WTC11 (cell line): ENCODE results near the gene RPL19. TPM values are rescaled to one million over a fixed set of nuclear protein-coding genes. Genes with fewer than 3 reads are reported as not detected.

ENCODE experiments used
- ATAC-seq: fragments of 200-7000 bp; cut with Tn5 transposase; 2 replicates; pipeline ENCODE4 v1.10.0; 2021; ENCODE audit warnings: mild to moderate bottlenecking, moderate library complexity
- CTCF ChIA-PET: fragments of 300-600 bp; sonication (Branson Sonifier 250); formaldehyde crosslinking; loops from one replicate; lab custom pipeline; 2021; ENCODE audit warnings: antibody characterized with exemption; lab: Charles Lee
- POLR2A ChIA-PET: fragments of 350-600 bp; sonication (Branson Sonifier 250); formaldehyde crosslinking; loops from one replicate; lab custom pipeline; 2021; ENCODE audit warnings: antibody characterized with exemption; lab: Charles Lee
- DNase-seq: peaks from one replicate; pipeline ENCODE4 v3.0.0; 2021; ENCODE audit warnings: low spot score
- H3K27ac Mint-ChIP-seq: 2 replicates; pipeline ENCODE4 v1.8.0; 2021; ENCODE audit warnings: mixed read lengths
- H3K27me3 Mint-ChIP-seq: 2 replicates; pipeline ENCODE4 v1.8.0; 2021; ENCODE audit warnings: low read depth, mild to moderate bottlenecking, moderate library complexity, mixed read lengths
- H3K36me3 Mint-ChIP-seq: 2 replicates; pipeline ENCODE4 v1.8.0; 2021; ENCODE audit warnings: mixed read lengths
- H3K4me1 Mint-ChIP-seq: 2 replicates; pipeline ENCODE4 v1.8.0; 2022; ENCODE audit warnings: mixed read lengths
- H3K4me3 Mint-ChIP-seq: 2 replicates; pipeline ENCODE4 v1.8.0; 2021; ENCODE audit warnings: mild to moderate bottlenecking, moderate library complexity, mixed read lengths
- H3K9me3 Mint-ChIP-seq: 2 replicates; pipeline ENCODE4 v1.8.0; 2021; ENCODE audit warnings: mixed read lengths
- CREM ChIP-seq: sonication (generic); formaldehyde crosslinking; IDR thresholded peaks from 2 replicates; pipeline ENCODE4 v1.8.1; 2022; ENCODE audit warnings: mild to moderate bottlenecking, missing genetic modification reagents, moderate library complexity
- ELF4 ChIP-seq: sonication (generic); formaldehyde crosslinking; IDR thresholded peaks from 2 replicates; pipeline ENCODE4 v1.8.1; 2022; ENCODE audit warnings: low read depth, mild to moderate bottlenecking, moderate library complexity, missing genetic modification reagents
- EMX1 ChIP-seq: fragments of 250-450 bp; sonication (Bioruptor Pico); IDR thresholded peaks from 2 replicates; pipeline ENCODE4 v1.8.0; 2021; ENCODE audit warnings: mild to moderate bottlenecking
- OVOL2 ChIP-seq: fragments of 250-450 bp; sonication (Bioruptor Pico); IDR thresholded peaks from 2 replicates; pipeline ENCODE4 v1.9.0; 2021; ENCODE audit warnings: mild to moderate bottlenecking, borderline replicate concordance
- total RNA-seq: library from RNA; stranded (reverse); gene quantifications from 3 replicates; pipeline ENCODE4 v1.2.3, GENCODE V29; 2021
- TF ChIP-seq, protein P1 (sequence below): sonication (generic); formaldehyde crosslinking; IDR thresholded peaks from 2 replicates; pipeline ENCODE4 v1.8.0; 2022; ENCODE audit warnings: mild to moderate bottlenecking, missing genetic modification reagents
- TF ChIP-seq, protein P2 (sequence below): sonication (generic); formaldehyde crosslinking; IDR thresholded peaks from 2 replicates; pipeline ENCODE4 v1.8.0; 2022; ENCODE audit warnings: mild to moderate bottlenecking, missing genetic modification reagents
- TF ChIP-seq, protein P3 (sequence below): sonication (generic); formaldehyde crosslinking; IDR thresholded peaks from 2 replicates; pipeline ENCODE4 v1.8.1; 2023; ENCODE audit warnings: mild to moderate bottlenecking, missing genetic modification reagents, moderate library complexity
- TF ChIP-seq, protein P4 (sequence below): sonication (generic); formaldehyde crosslinking; conservative IDR thresholded peaks from 2 replicates; pipeline ENCODE4 v1.8.1; 2023; ENCODE audit warnings: mild to moderate bottlenecking, low read depth, missing genetic modification reagents, moderate library complexity
- TF ChIP-seq, protein P5 (sequence below): sonication (generic); formaldehyde crosslinking; IDR thresholded peaks from 2 replicates; pipeline ENCODE4 v1.8.0; 2023; ENCODE audit warnings: mild to moderate bottlenecking, missing genetic modification reagents
- TF ChIP-seq, protein P6 (sequence below): fragments of 250-450 bp; sonication (Bioruptor Pico); IDR thresholded peaks from 2 replicates; pipeline ENCODE4 v1.8.0; 2021; ENCODE audit warnings: mild to moderate bottlenecking

Gene RPL19
- total RNA-seq, 1 experiment from 2014 or later = 1,970 TPM

DNA sequence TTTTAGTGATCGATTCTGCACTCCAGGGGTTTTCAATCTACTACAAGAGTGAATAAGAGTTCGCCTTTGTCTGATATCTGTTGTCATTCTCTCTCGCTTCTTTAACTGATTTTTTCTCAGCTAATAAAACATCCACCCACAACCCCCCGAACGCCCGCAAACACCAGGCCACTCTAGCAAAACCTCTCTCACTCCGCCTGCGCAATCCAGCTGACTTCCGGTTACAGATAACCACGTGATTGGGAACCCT is 338 bp upstream of the RPL19 start:
- CTCF ChIA-PET = interaction anchor here (0.5 to 2.2 kb wide), 15 partner anchors 12 to 774 kb away, joined by 3 to 25 read pairs (median 8); partner anchors contain the start of gene STAC2
- Mint-ChIP-seq H3K9me3 (no peaks in the 10 kb centered on the region), H3K4me1 (peaks cover 48% of the 10 kb centered on the region), H3K36me3 (peaks cover 45% of the 10 kb centered on the region), H3K27ac (peak overlapping the region; percentile 100), H3K4me3 (peak overlapping the region; percentile 98), H3K27me3 (no peaks in the 10 kb centered on the region; the same call in 1 of the 2 replicates)
- ATAC-seq (peak; percentile 25), DNase-seq (peak; percentile 83)
- TF ChIP-seq, protein P1, sequence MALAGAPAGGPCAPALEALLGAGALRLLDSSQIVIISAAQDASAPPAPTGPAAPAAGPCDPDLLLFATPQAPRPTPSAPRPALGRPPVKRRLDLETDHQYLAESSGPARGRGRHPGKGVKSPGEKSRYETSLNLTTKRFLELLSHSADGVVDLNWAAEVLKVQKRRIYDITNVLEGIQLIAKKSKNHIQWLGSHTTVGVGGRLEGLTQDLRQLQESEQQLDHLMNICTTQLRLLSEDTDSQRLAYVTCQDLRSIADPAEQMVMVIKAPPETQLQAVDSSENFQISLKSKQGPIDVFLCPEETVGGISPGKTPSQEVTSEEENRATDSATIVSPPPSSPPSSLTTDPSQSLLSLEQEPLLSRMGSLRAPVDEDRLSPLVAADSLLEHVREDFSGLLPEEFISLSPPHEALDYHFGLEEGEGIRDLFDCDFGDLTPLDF (CRISPR knock-in tag) = no peak
- TF ChIP-seq ELF4 (CRISPR knock-in tag) = no peak
- TF ChIP-seq, protein P2, sequence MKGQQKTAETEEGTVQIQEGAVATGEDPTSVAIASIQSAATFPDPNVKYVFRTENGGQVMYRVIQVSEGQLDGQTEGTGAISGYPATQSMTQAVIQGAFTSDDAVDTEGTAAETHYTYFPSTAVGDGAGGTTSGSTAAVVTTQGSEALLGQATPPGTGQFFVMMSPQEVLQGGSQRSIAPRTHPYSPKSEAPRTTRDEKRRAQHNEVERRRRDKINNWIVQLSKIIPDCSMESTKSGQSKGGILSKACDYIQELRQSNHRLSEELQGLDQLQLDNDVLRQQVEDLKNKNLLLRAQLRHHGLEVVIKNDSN (CRISPR knock-in tag) = peak; percentile 93
- TF ChIP-seq, protein P3, sequence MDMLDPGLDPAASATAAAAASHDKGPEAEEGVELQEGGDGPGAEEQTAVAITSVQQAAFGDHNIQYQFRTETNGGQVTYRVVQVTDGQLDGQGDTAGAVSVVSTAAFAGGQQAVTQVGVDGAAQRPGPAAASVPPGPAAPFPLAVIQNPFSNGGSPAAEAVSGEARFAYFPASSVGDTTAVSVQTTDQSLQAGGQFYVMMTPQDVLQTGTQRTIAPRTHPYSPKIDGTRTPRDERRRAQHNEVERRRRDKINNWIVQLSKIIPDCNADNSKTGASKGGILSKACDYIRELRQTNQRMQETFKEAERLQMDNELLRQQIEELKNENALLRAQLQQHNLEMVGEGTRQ (CRISPR knock-in tag) = peak; percentile 93
- TF ChIP-seq CREM (CRISPR knock-in tag) = no peak
- POLR2A ChIA-PET = interaction anchor here (0.6 to 1.3 kb wide), 12 partner anchors 9 to 614 kb away, joined by 3 to 16 read pairs (median 4); partner anchors contain the start of gene STAC2

DNA sequence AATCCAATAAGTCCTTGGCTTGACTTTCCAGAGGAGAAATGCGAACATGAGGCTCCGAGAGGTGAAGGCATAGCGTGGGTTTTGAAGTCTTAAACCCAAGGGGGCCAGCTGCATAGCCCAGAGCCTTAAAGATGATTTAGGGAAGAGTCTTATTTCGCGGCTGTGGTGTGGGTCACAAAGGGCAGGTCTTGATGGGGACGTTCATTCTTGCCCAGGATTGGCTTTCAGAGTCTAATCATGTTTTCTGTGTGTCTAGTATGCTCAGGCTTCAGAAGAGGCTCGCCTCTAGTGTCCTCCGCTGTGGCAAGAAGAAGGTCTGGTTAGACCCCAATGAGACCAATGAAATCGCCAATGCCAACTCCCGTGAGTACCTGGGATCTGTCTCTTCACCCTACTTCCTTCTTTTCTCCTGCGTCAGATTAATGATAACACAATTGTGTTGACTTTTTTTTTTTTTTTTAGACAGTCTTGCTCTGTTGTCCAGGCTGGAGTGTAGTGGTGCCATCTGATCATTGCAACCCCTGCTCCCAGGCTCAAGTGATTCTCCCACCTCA is 951 bp downstream of the RPL19 start:
- CTCF ChIA-PET = interaction anchor here (1.6 to 15.9 kb wide), 3 partner anchors 31 to 41 kb away, joined by 3 to 626 read pairs (median 19); no protein-coding TSS in a partner anchor
- POLR2A ChIA-PET = no interaction called here

DNA sequence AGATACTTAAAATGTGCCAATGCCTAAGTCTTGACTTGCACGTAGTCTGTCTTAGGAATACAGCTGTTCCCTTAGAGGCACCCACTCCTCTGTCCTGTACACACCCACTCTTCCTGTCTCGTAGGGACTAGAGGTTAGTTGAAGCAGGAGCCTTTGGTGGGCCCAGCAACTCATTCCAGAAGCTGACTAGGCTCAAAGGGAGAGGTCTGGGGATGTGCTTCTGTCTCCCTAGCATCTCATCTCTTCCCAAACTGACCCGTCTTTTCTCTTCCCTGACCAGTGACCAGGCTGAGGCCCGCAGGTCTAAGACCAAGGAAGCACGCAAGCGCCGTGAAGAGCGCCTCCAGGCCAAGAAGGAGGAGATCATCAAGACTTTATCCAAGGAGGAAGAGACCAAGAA is 4.2 kb downstream of the RPL19 start:
- DNase-seq = no peak
- TF ChIP-seq, protein P4, sequence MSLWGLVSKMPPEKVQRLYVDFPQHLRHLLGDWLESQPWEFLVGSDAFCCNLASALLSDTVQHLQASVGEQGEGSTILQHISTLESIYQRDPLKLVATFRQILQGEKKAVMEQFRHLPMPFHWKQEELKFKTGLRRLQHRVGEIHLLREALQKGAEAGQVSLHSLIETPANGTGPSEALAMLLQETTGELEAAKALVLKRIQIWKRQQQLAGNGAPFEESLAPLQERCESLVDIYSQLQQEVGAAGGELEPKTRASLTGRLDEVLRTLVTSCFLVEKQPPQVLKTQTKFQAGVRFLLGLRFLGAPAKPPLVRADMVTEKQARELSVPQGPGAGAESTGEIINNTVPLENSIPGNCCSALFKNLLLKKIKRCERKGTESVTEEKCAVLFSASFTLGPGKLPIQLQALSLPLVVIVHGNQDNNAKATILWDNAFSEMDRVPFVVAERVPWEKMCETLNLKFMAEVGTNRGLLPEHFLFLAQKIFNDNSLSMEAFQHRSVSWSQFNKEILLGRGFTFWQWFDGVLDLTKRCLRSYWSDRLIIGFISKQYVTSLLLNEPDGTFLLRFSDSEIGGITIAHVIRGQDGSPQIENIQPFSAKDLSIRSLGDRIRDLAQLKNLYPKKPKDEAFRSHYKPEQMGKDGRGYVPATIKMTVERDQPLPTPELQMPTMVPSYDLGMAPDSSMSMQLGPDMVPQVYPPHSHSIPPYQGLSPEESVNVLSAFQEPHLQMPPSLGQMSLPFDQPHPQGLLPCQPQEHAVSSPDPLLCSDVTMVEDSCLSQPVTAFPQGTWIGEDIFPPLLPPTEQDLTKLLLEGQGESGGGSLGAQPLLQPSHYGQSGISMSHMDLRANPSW (CRISPR knock-in tag) = no peak
- no peak for TF ChIP-seq OVOL2 (CRISPR knock-in tag)
- TF ChIP-seq EMX1 (CRISPR knock-in tag) = no peak
- Mint-ChIP-seq H3K27ac (no peak overlapping the region), H3K36me3 (peaks cover 50% of the 10 kb centered on the region), H3K9me3 (no peaks in the 10 kb centered on the region), H3K27me3 (no peaks in the 10 kb centered on the region; the same call in 1 of the 2 replicates), H3K4me3 (no peak overlapping the region), H3K4me1 (peaks cover 46% of the 10 kb centered on the region)
- ATAC-seq = no peak
- ChIA-PET CTCF (interaction anchor here (0.6 to 15.9 kb wide), 3 partner anchors 36 to 344 kb away, joined by 3 to 626 read pairs (median 3); no protein-coding TSS in a partner anchor), POLR2A (no interaction called here)

More for the DNA sequence above, 951 bp downstream of the RPL19 start:
- no peak for DNase-seq
- H3K36me3 Mint-ChIP-seq = peaks cover 50% of the 10 kb centered on the region
- peaks cover 36% of the 10 kb centered on the region for H3K4me1 Mint-ChIP-seq
- peak overlapping the region; percentile 98 for H3K4me3 Mint-ChIP-seq
- H3K9me3 Mint-ChIP-seq = no peaks in the 10 kb centered on the region
- peak overlapping the region; percentile 100 for H3K27ac Mint-ChIP-seq
- H3K27me3 Mint-ChIP-seq = no peaks in the 10 kb centered on the region; the same call in 1 of the 2 replicates
- ATAC-seq = no peak
- TF ChIP-seq, protein P5, sequence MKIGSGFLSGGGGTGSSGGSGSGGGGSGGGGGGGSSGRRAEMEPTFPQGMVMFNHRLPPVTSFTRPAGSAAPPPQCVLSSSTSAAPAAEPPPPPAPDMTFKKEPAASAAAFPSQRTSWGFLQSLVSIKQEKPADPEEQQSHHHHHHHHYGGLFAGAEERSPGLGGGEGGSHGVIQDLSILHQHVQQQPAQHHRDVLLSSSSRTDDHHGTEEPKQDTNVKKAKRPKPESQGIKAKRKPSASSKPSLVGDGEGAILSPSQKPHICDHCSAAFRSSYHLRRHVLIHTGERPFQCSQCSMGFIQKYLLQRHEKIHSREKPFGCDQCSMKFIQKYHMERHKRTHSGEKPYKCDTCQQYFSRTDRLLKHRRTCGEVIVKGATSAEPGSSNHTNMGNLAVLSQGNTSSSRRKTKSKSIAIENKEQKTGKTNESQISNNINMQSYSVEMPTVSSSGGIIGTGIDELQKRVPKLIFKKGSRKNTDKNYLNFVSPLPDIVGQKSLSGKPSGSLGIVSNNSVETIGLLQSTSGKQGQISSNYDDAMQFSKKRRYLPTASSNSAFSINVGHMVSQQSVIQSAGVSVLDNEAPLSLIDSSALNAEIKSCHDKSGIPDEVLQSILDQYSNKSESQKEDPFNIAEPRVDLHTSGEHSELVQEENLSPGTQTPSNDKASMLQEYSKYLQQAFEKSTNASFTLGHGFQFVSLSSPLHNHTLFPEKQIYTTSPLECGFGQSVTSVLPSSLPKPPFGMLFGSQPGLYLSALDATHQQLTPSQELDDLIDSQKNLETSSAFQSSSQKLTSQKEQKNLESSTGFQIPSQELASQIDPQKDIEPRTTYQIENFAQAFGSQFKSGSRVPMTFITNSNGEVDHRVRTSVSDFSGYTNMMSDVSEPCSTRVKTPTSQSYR (CRISPR knock-in tag) = no peak
- TF ChIP-seq, protein P6, sequence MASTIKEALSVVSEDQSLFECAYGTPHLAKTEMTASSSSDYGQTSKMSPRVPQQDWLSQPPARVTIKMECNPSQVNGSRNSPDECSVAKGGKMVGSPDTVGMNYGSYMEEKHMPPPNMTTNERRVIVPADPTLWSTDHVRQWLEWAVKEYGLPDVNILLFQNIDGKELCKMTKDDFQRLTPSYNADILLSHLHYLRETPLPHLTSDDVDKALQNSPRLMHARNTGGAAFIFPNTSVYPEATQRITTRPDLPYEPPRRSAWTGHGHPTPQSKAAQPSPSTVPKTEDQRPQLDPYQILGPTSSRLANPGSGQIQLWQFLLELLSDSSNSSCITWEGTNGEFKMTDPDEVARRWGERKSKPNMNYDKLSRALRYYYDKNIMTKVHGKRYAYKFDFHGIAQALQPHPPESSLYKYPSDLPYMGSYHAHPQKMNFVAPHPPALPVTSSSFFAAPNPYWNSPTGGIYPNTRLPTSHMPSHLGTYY (CRISPR knock-in tag) = 0 out of 2 replicates have a peak, but pooled peaks have one; percentile 8
